Body of pancreas (tissue), 4 donors: Measurements from ENCODE around the gene MKNK2. TPM values are rescaled to one million over a fixed set of nuclear protein-coding genes. Genes with fewer than 3 reads are reported as not detected.

ENCODE experiments used
- ATAC-seq: fragments of 150-250 bp; one replicate; pipeline ENCODE4 v1.9.1; 2016
- DNase-seq, 4 donors: peaks; one replicate each; pipeline ENCODE4 v3.0.0-alpha.2; 2019
- H3K27ac ChIP-seq, 4 donors: fragments of 200-600 bp; sonication (generic); 1 replicate in 3 of 4; 2 replicates in 1 of 4; pipeline versions ENCODE4 v1.5.1 to v1.6.1; 2016 to 2019; ENCODE audit warnings: mild to moderate bottlenecking in 1 of 4, mixed read lengths in 1 of 4, moderate library complexity in 1 of 4
- H3K27me3 ChIP-seq, 2 donors: fragments of 200-600 bp; sonication (generic); one replicate each; pipeline ENCODE4 v1.6.0; 2016; ENCODE audit warnings: mild to moderate bottlenecking in 1 of 2
- H3K36me3 ChIP-seq, 2 donors: fragments of 200-600 bp; sonication (generic); replicated peaks in 1 of 2; 2 replicates each; pipeline ENCODE4 v1.5.1; 2016; ENCODE audit warnings: low read depth in 2 of 2; ENCODE audit not compliant: insufficient read depth in 1 of 2
- H3K4me1 ChIP-seq: fragments of 200-600 bp; sonication (generic); one replicate; pipeline ENCODE4 v1.6.0; 2016
- H3K4me3 ChIP-seq, 2 donors: fragments of 200-600 bp; sonication (generic); 1 replicate in 1 of 2; 2 replicates in 1 of 2; pipeline ENCODE4 v1.5.1; 2016 to 2019
- H3K9me3 ChIP-seq, 3 donors: fragments of 200-600 bp; sonication (generic); 1 replicate in 2 of 3; 2 replicates in 1 of 3; pipeline ENCODE4 v1.5.1; 2016
- POLR2A ChIP-seq, 3 donors: fragments of 450-650 bp; IDR thresholded peaks; one replicate each; pipeline ENCODE4 v1.6.1; 2016; ENCODE audit warnings: antibody characterized with exemption in 3 of 3, mild to moderate bottlenecking in 2 of 3
- WGBS, 2 donors: methylation state at CpG; one replicate each; pipeline ENCODE4 v1.1.5; 2017; 5-methylcytosine and 5-hydroxymethylcytosine counted together
- intact Hi-C: fragments of 100-400 bp; cut with DNase I; formaldehyde crosslinking; loops from one replicate; pipeline ENCODE4 v1.15.1; 2023
- total RNA-seq, 2 donors: library from RNA; depleted of rRNA; stranded (reverse); fragments of >200 nt; gene quantifications; one replicate each; pipeline ENCODE4 v1.1.0, GENCODE V29; 2016
- TF ChIP-seq, protein P1 (sequence below), 7 experiments: fragments of 450-650 bp in 4 of 7; fragments of 200-600 bp in 3 of 7; sonication (generic) in 3 of 7; IDR thresholded peaks; one replicate each; pipeline ENCODE4 v1.5.1; 2016 to 2019; ENCODE audit warnings: antibody characterized with exemption in 7 of 7

The MKNK2 gene
- total RNA-seq, 2 donors from 2014 or later = 180 to 273 TPM

DNA sequence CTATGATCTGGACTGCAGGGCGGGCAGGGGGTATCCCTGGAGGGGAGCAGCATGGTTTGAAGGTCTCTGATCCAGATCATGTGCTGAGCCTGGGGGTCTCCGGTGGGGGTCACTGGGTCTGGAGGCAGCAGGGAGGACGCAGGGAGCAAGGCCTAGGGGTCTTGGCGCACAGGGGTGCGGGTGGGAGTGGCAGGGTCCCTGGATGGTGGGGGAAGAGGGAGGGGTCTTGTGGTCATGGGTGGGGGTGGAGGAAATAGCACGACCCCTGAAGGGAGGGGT lies 37.4 kb downstream of the MKNK2 start:
- ATAC-seq (no peak), DNase-seq (no peak)
- intact Hi-C loops = no loop called here
- Histone ChIP-seq H3K36me3 (no peaks in the 10 kb centered on the region), H3K4me3 (no peak overlapping the region), H3K27me3 (no peaks in the 10 kb centered on the region), H3K27ac (no peak overlapping the region), H3K4me1 (peaks cover 26% of the 10 kb centered on the region), H3K9me3 (no peaks in the 10 kb centered on the region)
- WGBS, 2 donors = 80 to 85% methylated on average over 6 of the region's 6 CpGs
- TF ChIP-seq, protein P1, sequence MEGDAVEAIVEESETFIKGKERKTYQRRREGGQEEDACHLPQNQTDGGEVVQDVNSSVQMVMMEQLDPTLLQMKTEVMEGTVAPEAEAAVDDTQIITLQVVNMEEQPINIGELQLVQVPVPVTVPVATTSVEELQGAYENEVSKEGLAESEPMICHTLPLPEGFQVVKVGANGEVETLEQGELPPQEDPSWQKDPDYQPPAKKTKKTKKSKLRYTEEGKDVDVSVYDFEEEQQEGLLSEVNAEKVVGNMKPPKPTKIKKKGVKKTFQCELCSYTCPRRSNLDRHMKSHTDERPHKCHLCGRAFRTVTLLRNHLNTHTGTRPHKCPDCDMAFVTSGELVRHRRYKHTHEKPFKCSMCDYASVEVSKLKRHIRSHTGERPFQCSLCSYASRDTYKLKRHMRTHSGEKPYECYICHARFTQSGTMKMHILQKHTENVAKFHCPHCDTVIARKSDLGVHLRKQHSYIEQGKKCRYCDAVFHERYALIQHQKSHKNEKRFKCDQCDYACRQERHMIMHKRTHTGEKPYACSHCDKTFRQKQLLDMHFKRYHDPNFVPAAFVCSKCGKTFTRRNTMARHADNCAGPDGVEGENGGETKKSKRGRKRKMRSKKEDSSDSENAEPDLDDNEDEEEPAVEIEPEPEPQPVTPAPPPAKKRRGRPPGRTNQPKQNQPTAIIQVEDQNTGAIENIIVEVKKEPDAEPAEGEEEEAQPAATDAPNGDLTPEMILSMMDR (IDR thresholded peaks at IDR 0.05) = no peak
- TF ChIP-seq POLR2A (IDR thresholded peaks at IDR 0.05) = no peak

DNA sequence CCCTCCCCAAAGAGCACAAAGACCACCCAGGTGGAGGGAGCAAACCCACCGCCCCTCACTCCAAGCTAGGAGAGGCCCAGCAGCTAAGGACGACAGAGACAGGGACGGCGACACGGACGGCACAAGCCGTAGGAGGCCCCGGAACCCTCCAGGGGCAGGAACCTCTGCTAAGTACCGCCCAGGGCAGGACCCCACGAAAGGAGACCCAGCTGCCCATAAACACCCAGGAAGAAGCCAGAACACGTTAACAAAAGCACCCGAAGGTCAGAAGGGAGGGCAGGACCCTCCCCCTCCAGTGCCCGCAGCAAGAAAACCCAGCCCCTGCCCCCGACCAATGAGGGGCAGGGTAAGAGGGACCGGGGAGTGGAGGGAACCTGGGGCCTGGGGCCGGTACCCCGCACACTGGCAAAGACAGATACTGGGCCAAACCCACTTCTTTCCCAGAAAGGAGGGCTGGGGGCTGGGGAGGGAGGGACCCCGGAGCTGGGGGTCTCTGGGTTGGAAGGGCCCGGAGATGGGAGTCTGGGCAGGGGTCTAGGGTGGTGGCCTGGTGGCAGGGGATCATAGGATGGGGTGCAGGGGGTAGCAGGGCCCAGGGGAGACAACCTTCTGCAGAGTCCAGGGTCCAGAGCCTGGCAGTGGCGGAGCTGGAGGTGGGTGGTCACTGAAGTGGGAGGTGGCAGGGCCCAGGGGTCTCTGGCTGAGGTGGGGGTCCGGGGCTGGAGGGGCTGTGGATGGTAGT lies 37.9 kb downstream of the MKNK2 start:
- intact Hi-C loops = no loop called here
- H3K4me1 ChIP-seq = peaks cover 26% of the 10 kb centered on the region
- H3K27me3 ChIP-seq = no peaks in the 10 kb centered on the region
- H3K36me3 ChIP-seq = no peaks in the 10 kb centered on the region
- DNase-seq = no peak
- no peak for ATAC-seq
- WGBS, 2 donors = 83 to 87% methylated on average over 14 to 19 of the region's 21 CpGs
- H3K27ac ChIP-seq = no peak overlapping the region
- no peak overlapping the region for H3K4me3 ChIP-seq
- no peaks in the 10 kb centered on the region for H3K9me3 ChIP-seq
- TF ChIP-seq POLR2A (IDR thresholded peaks at IDR 0.05) = no peak
- TF ChIP-seq, protein P1 (IDR thresholded peaks at IDR 0.05) = no peak

DNA sequence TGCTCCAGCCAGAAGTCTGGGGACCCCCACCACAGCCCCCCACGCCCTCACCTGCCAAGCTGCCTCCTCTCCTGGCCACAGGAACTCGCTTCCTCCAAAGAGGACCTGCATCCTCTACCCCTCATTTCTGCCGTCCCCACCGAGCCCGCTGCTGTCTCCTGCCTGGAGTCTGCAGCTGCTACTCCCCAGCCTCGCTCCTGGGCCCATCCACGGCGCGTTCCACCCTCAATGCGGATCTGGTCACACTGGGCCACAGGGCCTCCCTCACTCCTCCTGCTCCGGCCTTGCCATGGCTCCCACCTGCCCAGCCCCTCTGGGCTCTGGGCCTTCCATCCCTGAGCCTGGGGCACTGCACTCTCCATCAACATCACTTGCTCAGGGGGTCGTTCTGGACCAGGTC lies 39.9 kb downstream of the MKNK2 start:
- Histone ChIP-seq H3K27ac (no peak overlapping the region), H3K9me3 (no peaks in the 10 kb centered on the region), H3K4me3 (no peak overlapping the region), H3K27me3 (no peaks in the 10 kb centered on the region), H3K4me1 (peaks cover 22% of the 10 kb centered on the region), H3K36me3 (no peaks in the 10 kb centered on the region)
- no peak for ATAC-seq
- WGBS, 2 donors = 94% methylated on average over 11 to 12 of the region's 12 CpGs
- no peak for DNase-seq
- intact Hi-C loops = no loop called here
- TF ChIP-seq POLR2A (IDR thresholded peaks at IDR 0.05) = no peak
- TF ChIP-seq, protein P1 (IDR thresholded peaks at IDR 0.05) = no peak

DNA sequence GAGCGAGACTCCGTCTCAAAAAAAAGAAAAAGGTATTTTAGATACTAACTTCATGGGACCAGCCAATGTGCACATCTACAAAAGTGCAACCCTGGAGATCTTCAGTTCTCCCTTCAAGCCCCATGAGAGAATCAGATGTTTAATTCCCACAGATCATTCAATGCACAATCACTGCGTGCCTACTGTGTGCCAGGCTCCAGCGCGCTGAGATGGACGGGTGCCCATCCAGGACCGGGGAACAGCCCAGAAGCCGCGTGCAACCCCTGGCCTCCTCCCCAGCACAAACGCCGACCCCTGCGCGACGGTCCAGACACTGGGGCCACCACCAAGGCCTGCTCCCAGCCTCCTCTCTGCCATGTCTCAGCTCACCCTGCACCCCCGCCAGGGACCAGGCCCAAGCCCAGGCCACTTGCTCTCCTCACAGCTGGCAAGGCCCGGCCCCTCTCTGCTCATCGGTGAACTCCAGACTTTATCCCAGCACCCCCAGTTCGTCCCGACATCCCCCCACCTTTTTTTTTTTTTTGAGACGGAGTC lies 40.8 kb downstream of the MKNK2 start:
- ATAC-seq (no peak), DNase-seq (no peak)
- Histone ChIP-seq H3K27me3 (no peaks in the 10 kb centered on the region), H3K9me3 (no peaks in the 10 kb centered on the region), H3K36me3 (no peaks in the 10 kb centered on the region), H3K4me1 (peaks cover 20% of the 10 kb centered on the region), H3K4me3 (no peak overlapping the region), H3K27ac (no peak overlapping the region)
- no peak for TF ChIP-seq POLR2A (IDR thresholded peaks at IDR 0.05)
- TF ChIP-seq, protein P1 (IDR thresholded peaks at IDR 0.05) = no peak
- WGBS, 2 donors = 85 to 91% methylated on average over 8 to 19 of the region's 20 CpGs
- intact Hi-C loops = no loop called here

DNA sequence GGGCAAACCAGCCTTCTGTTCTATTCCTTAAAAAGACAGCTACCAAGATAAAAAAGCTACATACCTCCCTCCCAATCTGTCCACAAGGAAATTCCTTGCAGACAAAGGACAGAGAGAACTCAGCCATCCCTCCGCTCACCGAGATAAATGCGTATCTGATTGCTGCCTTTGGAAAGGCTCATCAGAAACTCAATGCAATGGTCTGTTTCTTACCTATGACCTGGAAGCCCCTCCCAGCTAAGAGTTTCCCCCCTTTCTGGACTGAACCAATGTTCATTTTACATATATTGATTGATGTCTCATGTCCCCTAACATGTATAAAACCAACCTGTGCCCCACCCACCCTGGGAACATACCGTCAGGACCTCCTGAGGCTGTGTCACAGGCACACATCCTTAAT lies 47.2 kb downstream of the MKNK2 start:
- Histone ChIP-seq H3K4me1 (no peaks in the 10 kb centered on the region), H3K9me3 (no peaks in the 10 kb centered on the region), H3K4me3 (no peak overlapping the region), H3K36me3 (no peaks in the 10 kb centered on the region), H3K27ac (no peak overlapping the region), H3K27me3 (no peaks in the 10 kb centered on the region)
- TF ChIP-seq POLR2A (IDR thresholded peaks at IDR 0.05) = no peak
- TF ChIP-seq, protein P1 (IDR thresholded peaks at IDR 0.05) = no peak
- ATAC-seq (no peak), DNase-seq (no peak)
- intact Hi-C loops = no loop called here
- 89 to 95% methylated on average over 4 of the region's 4 CpGs for WGBS, 2 donors
